ENCODE data around the gene NCAM2. TPM values are rescaled to one million over a fixed set of nuclear protein-coding genes. Genes with fewer than 3 reads are reported as not detected.

The NCAM2 gene
- total RNA-seq, 1 experiment from 2014 or later = not detected

DNA sequence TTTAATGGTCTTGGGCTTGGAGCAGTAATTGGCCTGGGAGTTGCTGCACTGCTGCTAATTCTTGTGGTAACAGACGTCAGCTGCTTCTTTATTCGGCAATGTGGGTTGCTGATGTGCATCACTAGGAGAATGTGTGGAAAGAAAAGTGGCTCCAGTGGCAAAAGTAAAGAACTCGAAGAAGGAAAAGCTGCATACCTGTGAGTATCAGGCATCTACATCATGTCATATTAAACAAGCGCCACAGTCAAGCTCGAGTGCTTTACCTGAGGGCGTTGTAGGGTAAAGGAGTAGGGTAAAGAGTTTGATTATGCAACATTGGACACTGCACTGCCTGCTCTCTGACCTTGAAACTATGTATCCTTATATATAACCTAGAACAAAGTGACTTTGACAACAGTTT lies 510.6 kb downstream of the NCAM2 start:
- Mint-ChIP-seq H3K9me3 (ENCODE audit: unreplicated experiment) (peaks cover 16% of the 10 kb centered on the region), H3K27me3 (ENCODE audit: insufficient read depth, unreplicated experiment) (no peaks in the 10 kb centered on the region), H3K27ac (ENCODE audit: low read depth, unreplicated experiment) (no peak overlapping the region), H3K4me1 (ENCODE audit: insufficient read depth, unreplicated experiment) (no peaks in the 10 kb centered on the region), H3K36me3 (ENCODE audit: insufficient read depth, unreplicated experiment) (no peaks in the 10 kb centered on the region), H3K4me3 (ENCODE audit: unreplicated experiment) (no peak overlapping the region)
- no TSS peak for BruUV-seq (replicated peaks)
- ChIA-PET CTCF (interaction anchor here (0.9 kb wide), 1 partner anchor 12 kb away, joined by 3 read pairs; no protein-coding TSS in a partner anchor), POLR2A (no interaction called here)
- no peak for DNase-seq (ENCODE audit: unreplicated experiment)
- TF ChIP-seq, protein P1, sequence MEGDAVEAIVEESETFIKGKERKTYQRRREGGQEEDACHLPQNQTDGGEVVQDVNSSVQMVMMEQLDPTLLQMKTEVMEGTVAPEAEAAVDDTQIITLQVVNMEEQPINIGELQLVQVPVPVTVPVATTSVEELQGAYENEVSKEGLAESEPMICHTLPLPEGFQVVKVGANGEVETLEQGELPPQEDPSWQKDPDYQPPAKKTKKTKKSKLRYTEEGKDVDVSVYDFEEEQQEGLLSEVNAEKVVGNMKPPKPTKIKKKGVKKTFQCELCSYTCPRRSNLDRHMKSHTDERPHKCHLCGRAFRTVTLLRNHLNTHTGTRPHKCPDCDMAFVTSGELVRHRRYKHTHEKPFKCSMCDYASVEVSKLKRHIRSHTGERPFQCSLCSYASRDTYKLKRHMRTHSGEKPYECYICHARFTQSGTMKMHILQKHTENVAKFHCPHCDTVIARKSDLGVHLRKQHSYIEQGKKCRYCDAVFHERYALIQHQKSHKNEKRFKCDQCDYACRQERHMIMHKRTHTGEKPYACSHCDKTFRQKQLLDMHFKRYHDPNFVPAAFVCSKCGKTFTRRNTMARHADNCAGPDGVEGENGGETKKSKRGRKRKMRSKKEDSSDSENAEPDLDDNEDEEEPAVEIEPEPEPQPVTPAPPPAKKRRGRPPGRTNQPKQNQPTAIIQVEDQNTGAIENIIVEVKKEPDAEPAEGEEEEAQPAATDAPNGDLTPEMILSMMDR (IDR thresholded peaks at IDR 0.05; ENCODE audit: unreplicated experiment) = no peak
- intact Hi-C loops (cut with micrococcal nuclease) = no loop called here

DNA sequence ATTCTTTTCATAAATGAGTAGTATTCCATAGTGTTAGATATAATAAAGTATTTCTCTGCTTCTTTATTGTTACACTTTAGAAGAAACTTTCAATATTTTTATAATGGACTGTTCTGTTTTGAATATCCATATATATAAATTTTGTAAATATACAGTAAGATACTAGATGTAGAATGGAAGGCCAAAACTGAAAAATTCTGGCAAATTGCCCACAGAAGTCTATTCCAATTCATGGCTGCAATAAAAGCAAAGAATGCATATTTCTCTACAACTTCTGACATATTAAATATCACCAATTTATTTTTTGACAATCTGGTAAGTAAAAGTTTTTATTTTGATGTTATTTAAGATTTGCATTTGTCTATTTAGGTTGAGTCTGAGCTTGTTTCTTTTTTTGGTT lies 532.5 kb downstream of the NCAM2 start:
- BruUV-seq (replicated peaks) = no TSS peak
- no peaks in the 10 kb centered on the region for H3K9me3 Mint-ChIP-seq (ENCODE audit: unreplicated experiment)
- CTCF ChIA-PET = interaction anchor here (0.5 kb wide), 1 partner anchor 154 kb away, joined by 3 read pairs; no protein-coding TSS in a partner anchor
- peak; percentile 1 for DNase-seq (ENCODE audit: unreplicated experiment)
- TF ChIP-seq, protein P1 (IDR thresholded peaks at IDR 0.05; ENCODE audit: unreplicated experiment) = no peak
- no peak overlapping the region for H3K4me3 Mint-ChIP-seq (ENCODE audit: unreplicated experiment)
- H3K27ac Mint-ChIP-seq (ENCODE audit: low read depth, unreplicated experiment) = no peak overlapping the region
- intact Hi-C loops (cut with micrococcal nuclease) = no loop called here
- POLR2A ChIA-PET = no interaction called here
- H3K27me3 Mint-ChIP-seq (ENCODE audit: insufficient read depth, unreplicated experiment) = no peaks in the 10 kb centered on the region
- H3K4me1 Mint-ChIP-seq (ENCODE audit: insufficient read depth, unreplicated experiment) = no peaks in the 10 kb centered on the region
- H3K36me3 Mint-ChIP-seq (ENCODE audit: insufficient read depth, unreplicated experiment) = no peaks in the 10 kb centered on the region

GRCh38 chr21:21547368-21547953 lies 549.3 kb downstream of the NCAM2 start:
- CTCF ChIA-PET = interaction anchor here (0.6 kb wide), 1 partner anchor 538 kb away, joined by 3 read pairs; no protein-coding TSS in a partner anchor
- TF ChIP-seq, protein P1 (IDR thresholded peaks at IDR 0.05; ENCODE audit: unreplicated experiment) = no peak
- no peak for DNase-seq (ENCODE audit: unreplicated experiment)
- Mint-ChIP-seq H3K27me3 (ENCODE audit: insufficient read depth, unreplicated experiment) (no peaks in the 10 kb centered on the region), H3K36me3 (ENCODE audit: insufficient read depth, unreplicated experiment) (no peaks in the 10 kb centered on the region), H3K4me1 (ENCODE audit: insufficient read depth, unreplicated experiment) (peaks cover 9% of the 10 kb centered on the region), H3K9me3 (ENCODE audit: unreplicated experiment) (peaks cover 7% of the 10 kb centered on the region), H3K27ac (ENCODE audit: low read depth, unreplicated experiment) (no peak overlapping the region), H3K4me3 (ENCODE audit: unreplicated experiment) (no peak overlapping the region)
- no TSS peak for BruUV-seq (replicated peaks)
- POLR2A ChIA-PET = no interaction called here
- intact Hi-C loops (cut with micrococcal nuclease) = no loop called here

- intact Hi-C loops (cut with micrococcal nuclease) = no loop called here
- Mint-ChIP-seq H3K4me1 (ENCODE audit: insufficient read depth, unreplicated experiment) (peaks cover 5% of the 10 kb centered on the region), H3K36me3 (ENCODE audit: insufficient read depth, unreplicated experiment) (no peaks in the 10 kb centered on the region), H3K27ac (ENCODE audit: low read depth, unreplicated experiment) (no peak overlapping the region), H3K27me3 (ENCODE audit: insufficient read depth, unreplicated experiment) (no peaks in the 10 kb centered on the region), H3K4me3 (ENCODE audit: unreplicated experiment) (no peak overlapping the region), H3K9me3 (ENCODE audit: unreplicated experiment) (peaks cover 35% of the 10 kb centered on the region)
- TF ChIP-seq, protein P1 (IDR thresholded peaks at IDR 0.05; ENCODE audit: unreplicated experiment) = no peak
- DNase-seq (ENCODE audit: unreplicated experiment) = no peak
- no TSS peak for BruUV-seq (replicated peaks)
- POLR2A ChIA-PET = no interaction called here
- CTCF ChIA-PET = no interaction called here
Measured at GRCh38 chr21:21559285-21560045, 561.3 kb downstream of the NCAM2 start.
